BE2C (cell line): ENCODE data around the gene GRID1.

ENCODE experiments used
- DNase-seq: peaks from one replicate; pipeline ENCODE4 v3.0.0-alpha.2; 2020
- H3K27me3 ChIP-seq: fragments of 250-450 bp; sonication (Bioruptor Pico); 2 replicates; pipeline ENCODE4 v1.5.1; 2020; ENCODE audit warnings: mild to moderate bottlenecking
- H3K36me3 ChIP-seq: fragments of 250-450 bp; sonication (Bioruptor Pico); 2 replicates; pipeline ENCODE4 v1.5.1; 2020; ENCODE audit warnings: mild to moderate bottlenecking
- H3K4me1 ChIP-seq: fragments of 250-450 bp; sonication (Bioruptor Pico); 2 replicates; pipeline ENCODE4 v1.5.1; 2020
- H3K4me3 ChIP-seq: 2 replicates; pipeline ENCODE4 v1.5.1; 2011; ENCODE audit warnings: low read depth, low read length
- H3K9me3 ChIP-seq: fragments of 250-450 bp; sonication (Bioruptor Pico); 2 replicates; pipeline ENCODE4 v1.5.1; 2020
- CTCF ChIP-seq: IDR thresholded peaks from 2 replicates; pipeline ENCODE4 v1.5.1; 2012; ENCODE audit warnings: mild to moderate bottlenecking, low read depth, low read length

GRID1 gene

GRCh38 chr10:85617751-85618546 lies 748.6 kb downstream of the GRID1 start:
- no peak for DNase-seq
- H3K36me3 ChIP-seq = no peaks in the 10 kb centered on the region; the same call in 1 of the 2 replicates
- H3K27me3 ChIP-seq = no peaks in the 10 kb centered on the region
- no peaks in the 10 kb centered on the region for H3K4me1 ChIP-seq
- H3K9me3 ChIP-seq = no peaks in the 10 kb centered on the region
- no peak overlapping the region for H3K4me3 ChIP-seq
- no peak for TF ChIP-seq CTCF

- no peak for TF ChIP-seq CTCF
- DNase-seq = no peak
Observed at GRCh38 chr10:85615556-85615955, 751.0 kb downstream of the GRID1 start.

GRCh38 chr10:85614981-85615380 lies 751.6 kb downstream of the GRID1 start:
- Histone ChIP-seq H3K27me3 (no peaks in the 10 kb centered on the region), H3K4me1 (no peaks in the 10 kb centered on the region), H3K9me3 (no peaks in the 10 kb centered on the region), H3K4me3 (no peak overlapping the region), H3K36me3 (no peaks in the 10 kb centered on the region; the same call in 1 of the 2 replicates)
- DNase-seq = no peak
- no peak for TF ChIP-seq CTCF

More at GRCh38 chr10:85615556-85615955, 751.0 kb downstream of the GRID1 start:
- H3K9me3 ChIP-seq = no peaks in the 10 kb centered on the region
- no peaks in the 10 kb centered on the region for H3K27me3 ChIP-seq
- no peak overlapping the region for H3K4me3 ChIP-seq
- no peaks in the 10 kb centered on the region for H3K4me1 ChIP-seq
- no peaks in the 10 kb centered on the region; the same call in 1 of the 2 replicates for H3K36me3 ChIP-seq

- Histone ChIP-seq H3K27me3 (no peaks in the 10 kb centered on the region), H3K4me1 (no peaks in the 10 kb centered on the region), H3K9me3 (no peaks in the 10 kb centered on the region), H3K36me3 (no peaks in the 10 kb centered on the region; the same call in 1 of the 2 replicates), H3K4me3 (no peak overlapping the region)
- no peak for TF ChIP-seq CTCF
- DNase-seq = no peak
Observed at GRCh38 chr10:85614566-85614965, 752.0 kb downstream of the GRID1 start.

GRCh38 chr10:85613391-85613790 lies 753.2 kb downstream of the GRID1 start:
- Histone ChIP-seq H3K36me3 (no peaks in the 10 kb centered on the region; the same call in 1 of the 2 replicates), H3K4me1 (no peaks in the 10 kb centered on the region)

More at GRCh38 chr10:85613391-85613790, 753.2 kb downstream of the GRID1 start:
- TF ChIP-seq CTCF = no peak
- H3K9me3 ChIP-seq = no peaks in the 10 kb centered on the region
- DNase-seq = no peak
- H3K27me3 ChIP-seq = no peaks in the 10 kb centered on the region
- no peak overlapping the region for H3K4me3 ChIP-seq
